Measurements from ENCODE around the gene SECTM1. TPM values are rescaled to one million over a fixed set of nuclear protein-coding genes. Genes with fewer than 3 reads are reported as not detected.
"Not testable (repeated sequence)": the region's sequence is repeated elsewhere in the genome, so short reads cannot be mapped to it uniquely, and the experiment has no call there.

SECTM1 gene
- polyA plus RNA-seq (2011; rRNA removed) (0.22 and 0.58 TPM in 2 replicates), polyA plus RNA-seq (2017; fragmentation: RNase III; extraction: RNeasy Plus Mini Kit Qiagen cat#74134 plus additional on column Dnase treatment) (1.5 to 2.5 TPM (median 2.0 TPM) in 3 replicates), polyA minus RNA-seq (2011; rRNA and poly(A)+ RNA removed) (not detected in 2 replicates)
- polyA plus RNA-seq (2012; cell fraction: cytosol; rRNA removed): 0.31 and 0.52 TPM in 2 replicates
- polyA plus RNA-seq (2012; cell fraction: nucleus; rRNA removed): 0.58 and 0.83 TPM in 2 replicates

GRCh38 chr17:82333279-82334171, at the start of gene SECTM1:
Gene SECTM1 (minus strand): TSS chr17:82333766. CDS start chr17:82327240, 6,526 bp downstream.
- ATAC-seq (0 out of 6 replicates have a peak, but pooled peaks of 1 of the 2 experiments have one; percentile 2), DNase-seq (ENCODE audit: low read depth in 1 of 2, low spot score in 1 of 2) (no peak), FAIRE-seq (no peak)
- ChIA-PET POLR2A (interaction anchor here (1.2 kb wide), 1 partner anchor 35 kb away, joined by 3 read pairs; no protein-coding TSS in a partner anchor), CTCF (interaction anchor here (0.9 to 15.6 kb wide), 8 partner anchors 8 to 94 kb away, joined by 3 to 343 read pairs (median 28); no protein-coding TSS in a partner anchor)
- 86% methylated on average over 71 of the region's 90 CpGs for WGBS (ENCODE audit: missing lambda C conversion rate)
- H3K4me3 ChIP-seq: peak within 1 kb of the TSS; percentile 66
- H3K27ac ChIP-seq: peak within 1 kb of the TSS; percentile 89 to 93
- H3K9me3 ChIP-seq: no peaks in the 10 kb centered on the region
- peaks cover 57% of the 10 kb centered on the region for H3K4me1 ChIP-seq
- H3K4me2 ChIP-seq: peak within 1 kb of the TSS; percentile 98
- TF ChIP-seq MAFK (IDR thresholded peaks at IDR 0.05; ENCODE audit: partially characterized antibody) (no peak), ELK1 (IDR thresholded peaks at IDR 0.05; ENCODE audit: low read depth, low read length) (no peak), EP300 (IDR thresholded peaks at IDR 0.05) (no peak), NPAS2 (CRISPR knock-in tag; IDR thresholded peaks at IDR 0.05; ENCODE audit: borderline replicate concordance) (no peak), HDAC2 (IDR thresholded peaks at IDR 0.05) (no peak), CTCF (IDR thresholded peaks at IDR 0.05) (no peak), CBX8 (IDR thresholded peaks at IDR 0.05) (no peak), KDM1A (IDR thresholded peaks at IDR 0.05; ENCODE audit: low read depth) (no peak), CHD4 (IDR thresholded peaks at IDR 0.05; ENCODE audit: borderline replicate concordance) (no peak), MAZ (IDR thresholded peaks at IDR 0.05; ENCODE audit: borderline replicate concordance, low read depth, low read length) (no peak), SMC3 (IDR thresholded peaks at IDR 0.05) (no peak), HEYL (CRISPR knock-in tag; IDR thresholded peaks at IDR 0.05) (no peak), SREBF2 (IDR thresholded peaks at IDR 0.05) (no peak), POLR2A (IDR thresholded peaks at IDR 0.05; ENCODE audit: low read length) (no peak), RARB (CRISPR knock-in tag; IDR thresholded peaks at IDR 0.05) (no peak), ZSCAN20 (CRISPR knock-in tag; IDR thresholded peaks at IDR 0.05) (no peak)
- TF ChIP-seq, protein P1, sequence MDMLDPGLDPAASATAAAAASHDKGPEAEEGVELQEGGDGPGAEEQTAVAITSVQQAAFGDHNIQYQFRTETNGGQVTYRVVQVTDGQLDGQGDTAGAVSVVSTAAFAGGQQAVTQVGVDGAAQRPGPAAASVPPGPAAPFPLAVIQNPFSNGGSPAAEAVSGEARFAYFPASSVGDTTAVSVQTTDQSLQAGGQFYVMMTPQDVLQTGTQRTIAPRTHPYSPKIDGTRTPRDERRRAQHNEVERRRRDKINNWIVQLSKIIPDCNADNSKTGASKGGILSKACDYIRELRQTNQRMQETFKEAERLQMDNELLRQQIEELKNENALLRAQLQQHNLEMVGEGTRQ (IDR thresholded peaks at IDR 0.05): no peak
- TF ChIP-seq, protein P2, sequence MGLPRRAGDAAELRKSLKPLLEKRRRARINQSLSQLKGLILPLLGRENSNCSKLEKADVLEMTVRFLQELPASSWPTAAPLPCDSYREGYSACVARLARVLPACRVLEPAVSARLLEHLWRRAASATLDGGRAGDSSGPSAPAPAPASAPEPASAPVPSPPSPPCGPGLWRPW (IDR thresholded peaks at IDR 0.05): no peak

GRCh38 chr17:82382933-82383255, 49.3 kb upstream of the SECTM1 start:
- TF ChIP-seq ZSCAN20 (CRISPR knock-in tag; IDR thresholded peaks at IDR 0.05) (no peak), GATA3 (IDR thresholded peaks at IDR 0.05; ENCODE audit: borderline replicate concordance) (no peak), JUN (IDR thresholded peaks at IDR 0.05) (no peak), CEBPB (IDR thresholded peaks at IDR 0.05) (no peak), PHF8 (IDR thresholded peaks at IDR 0.05; ENCODE audit: borderline replicate concordance, low read depth) (no peak), NR3C1 (IDR thresholded peaks at IDR 0.05) (no peak)
- TF ChIP-seq, protein P2 (IDR thresholded peaks at IDR 0.05): no peak
- Histone ChIP-seq H3K4me2 (no peak overlapping the region), H3K4me1 (peaks cover 29% of the 10 kb centered on the region), H3K4me3 (no peak overlapping the region), H3K9me3 (no peaks in the 10 kb centered on the region), H3K27ac (no peak overlapping the region)
- DNase-seq (ENCODE audit: low read depth in 1 of 2, low spot score in 1 of 2) (no peak), ATAC-seq (no peak), FAIRE-seq (no peak)
- 83% methylated on average over 10 of the region's 11 CpGs for WGBS (ENCODE audit: missing lambda C conversion rate)
- ChIA-PET CTCF (interaction anchor here (1.1 to 3.3 kb wide), 4 partner anchors 10 to 146 kb away, joined by 3 to 8 read pairs (median 4); no protein-coding TSS in a partner anchor), POLR2A (no interaction called here)

GRCh38 chr17:82382220-82382932, 48.8 kb upstream of the SECTM1 start:
- FAIRE-seq; ATAC-seq; H3K4me3 ChIP-seq; H3K27ac ChIP-seq; POLR2A ChIA-PET; H3K9me3 ChIP-seq; H3K4me2 ChIP-seq; DNase-seq (ENCODE audit: low read depth in 1 of 2, low spot score in 1 of 2): not testable (repeated sequence)
- 84% methylated on average over 19 of the region's 21 CpGs for WGBS (ENCODE audit: missing lambda C conversion rate)
- CTCF ChIA-PET: interaction anchor here (0.8 to 3.3 kb wide), 5 partner anchors 10 to 146 kb away, joined by 3 to 8 read pairs (median 3); no protein-coding TSS in a partner anchor
- H3K4me1 ChIP-seq: peaks cover 29% of the 10 kb centered on the region

GRCh38 chr17:82381703-82382009, 48.1 kb upstream of the SECTM1 start:
- CTCF ChIA-PET: interaction anchor here (0.8 to 1.9 kb wide), 4 partner anchors 11 to 145 kb away, joined by 3 to 6 read pairs (median 3); no protein-coding TSS in a partner anchor
- POLR2A ChIA-PET; H3K27ac ChIP-seq; DNase-seq (ENCODE audit: low read depth in 1 of 2, low spot score in 1 of 2); H3K9me3 ChIP-seq; H3K4me3 ChIP-seq; ATAC-seq; FAIRE-seq: not testable (repeated sequence)
- H3K4me2 ChIP-seq: peak overlapping the region; percentile 63; the same call in 1 of the 3 replicates
- WGBS (ENCODE audit: missing lambda C conversion rate): 72% methylated on average over 10 of the region's 10 CpGs
- H3K4me1 ChIP-seq: peaks cover 29% of the 10 kb centered on the region
